OCI-LY1 (cell line): ENCODE results near the gene CD300A.
"Not testable (repeated sequence)": the region's sequence is repeated elsewhere in the genome, so short reads cannot be mapped to it uniquely, and the experiment has no call there.

Experiments
- H2AFZ ChIP-seq: fragments of 200-600 bp; sonication (generic), shearing (Covaris generic); 2 replicates; pipeline ENCODE4 v1.6.0; 2014; ENCODE audit warnings: antibody characterized with exemption, mild to moderate bottlenecking, low read length
- H3F3A ChIP-seq: fragments of 200-600 bp; sonication (generic), shearing (Covaris generic); 2 replicates; pipeline ENCODE4 v1.6.0; 2014; ENCODE audit warnings: mild to moderate bottlenecking, antibody characterized with exemption, low read length, moderate library complexity; ENCODE audit not compliant: insufficient read depth
- H3K27ac ChIP-seq: fragments of 200-600 bp; sonication (generic); 2 replicates; pipeline ENCODE4 v1.5.1; 2014; ENCODE audit warnings: low read length, mixed run types, mild to moderate bottlenecking, low read depth; ENCODE audit not compliant: poor library complexity, severe bottlenecking
- H3K27me3 ChIP-seq: fragments of 200-600 bp; sonication (generic); 2 replicates; pipeline ENCODE4 v1.6.0; 2014; ENCODE audit warnings: antibody characterized with exemption, mild to moderate bottlenecking, low read length, moderate library complexity; ENCODE audit not compliant: insufficient read depth
- H3K36me3 ChIP-seq: fragments of 200-600 bp; sonication (generic); 2 replicates; pipeline ENCODE4 v1.6.1; 2014; ENCODE audit warnings: mild to moderate bottlenecking, antibody characterized with exemption, low read length, moderate library complexity, mixed read lengths; ENCODE audit not compliant: insufficient read depth
- H3K4me1 ChIP-seq: fragments of 200-600 bp; sonication (generic); 2 replicates; pipeline ENCODE4 v1.5.1; 2014; ENCODE audit warnings: mild to moderate bottlenecking, low read length, moderate library complexity; ENCODE audit not compliant: insufficient read depth, severe bottlenecking
- H3K4me2 ChIP-seq: fragments of 200-600 bp; sonication (generic), shearing (Covaris generic); 2 replicates; pipeline ENCODE4 v1.6.1; 2014; ENCODE audit warnings: low read length
- H3K4me3 ChIP-seq: fragments of 200-600 bp; sonication (generic); 2 replicates; pipeline ENCODE4 v1.5.1; 2014; ENCODE audit warnings: low read length, low read depth, mild to moderate bottlenecking, mixed read lengths; ENCODE audit not compliant: poor library complexity, severe bottlenecking
- H3K79me2 ChIP-seq: fragments of 200-600 bp; shearing (Covaris generic); 2 replicates; pipeline ENCODE4 v1.6.1; 2016; ENCODE audit warnings: mixed run types, low read length, mixed read lengths; ENCODE audit not compliant: insufficient read depth
- H3K9ac ChIP-seq: fragments of 200-600 bp; sonication (generic), shearing (Covaris generic); 2 replicates; pipeline ENCODE4 v1.6.1; 2014; ENCODE audit warnings: mild to moderate bottlenecking, low read length, mixed read lengths
- H3K9me2 ChIP-seq: fragments of 200-600 bp; sonication (generic), shearing (Covaris generic); 2 replicates; pipeline ENCODE4 v1.6.1; 2014; ENCODE audit warnings: low read depth, mild to moderate bottlenecking, low read length, mixed read lengths
- H3K9me3 ChIP-seq: fragments of 200-600 bp; shearing (Covaris generic); 2 replicates; pipeline ENCODE4 v1.6.1; 2014; ENCODE audit warnings: low read length, mixed read lengths
- H4K20me1 ChIP-seq: fragments of 200-600 bp; sonication (generic), shearing (Covaris generic); 2 replicates; pipeline ENCODE4 v1.6.0; 2016; ENCODE audit warnings: mild to moderate bottlenecking, low read length; ENCODE audit not compliant: insufficient read depth
- CTCF ChIP-seq: fragments of 200-600 bp; sonication (generic), shearing (Covaris generic); IDR thresholded peaks from 2 replicates; pipeline ENCODE4 v1.5.1; 2017; ENCODE audit warnings: mild to moderate bottlenecking, antibody characterized with exemption, low read length, moderate library complexity, mixed read lengths
- EZH2 ChIP-seq: fragments of 200-600 bp; sonication (generic), shearing (Covaris generic); IDR thresholded peaks from 2 replicates; pipeline ENCODE4 v1.8.0; 2017; ENCODE audit warnings: borderline replicate concordance, mixed run types, mild to moderate bottlenecking, antibody characterized with exemption, low read length, moderate library complexity, mixed read lengths

CD300A gene

GRCh38 chr17:74484066-74484465 is 17.6 kb downstream of the CD300A start:
- H3K4me1 ChIP-seq: no peaks in the 10 kb centered on the region
- H2AFZ ChIP-seq: no peak overlapping the region
- H3K36me3 ChIP-seq: no peaks in the 10 kb centered on the region
- no peaks in the 10 kb centered on the region for H3K9me2 ChIP-seq
- H3K4me2 ChIP-seq: no peak overlapping the region
- no peaks in the 10 kb centered on the region for H3K79me2 ChIP-seq
- no peak overlapping the region for H3K27ac ChIP-seq
- H3K4me3 ChIP-seq: no peak overlapping the region
- no peaks in the 10 kb centered on the region for H3F3A ChIP-seq
- no peak overlapping the region for H3K9ac ChIP-seq
- no peaks in the 10 kb centered on the region for H3K9me3 ChIP-seq
- no peaks in the 10 kb centered on the region for H4K20me1 ChIP-seq
- H3K27me3 ChIP-seq: 0 out of 2 replicates have a peak, but pooled peaks cover 4% of the 10 kb centered on the region
- TF ChIP-seq CTCF: no peak
- no peak for TF ChIP-seq EZH2

- Histone ChIP-seq H3K27me3 (0 out of 2 replicates have a peak, but pooled peaks cover 4% of the 10 kb centered on the region), H3K4me3 (no peak overlapping the region), H3K79me2 (no peaks in the 10 kb centered on the region), H3K4me1 (no peaks in the 10 kb centered on the region), H3K9ac (no peak overlapping the region), H3K27ac (no peak overlapping the region), H4K20me1 (no peaks in the 10 kb centered on the region), H3K36me3 (no peaks in the 10 kb centered on the region), H3K4me2 (no peak overlapping the region), H3K9me3 (no peaks in the 10 kb centered on the region), H2AFZ (no peak overlapping the region), H3F3A (no peaks in the 10 kb centered on the region), H3K9me2 (no peaks in the 10 kb centered on the region)
- TF ChIP-seq CTCF: no peak
- TF ChIP-seq EZH2: no peak
These were observed 18.7 kb downstream of the CD300A start for GRCh38 chr17:74485022-74485743.

DNA sequence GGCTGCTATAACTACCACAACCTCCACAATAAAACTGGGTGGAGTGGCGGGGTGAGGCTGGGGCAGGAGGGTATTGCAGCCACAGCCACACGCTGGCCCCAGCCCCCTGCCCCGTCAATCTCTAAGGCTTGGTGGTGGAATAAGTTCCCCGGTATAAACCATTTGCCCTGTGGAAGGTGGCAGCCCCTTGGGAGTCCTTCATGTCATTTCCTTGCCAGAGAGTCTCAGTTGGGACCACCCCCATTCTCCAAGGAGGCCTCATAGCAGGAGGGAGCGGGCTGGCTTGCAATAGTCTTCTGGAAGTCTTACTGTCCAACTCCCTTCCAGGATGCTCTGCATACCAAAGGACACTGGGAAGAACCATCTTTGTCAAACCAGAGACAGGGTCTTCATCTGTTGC is 19.4 kb downstream of the CD300A start:
- H3F3A ChIP-seq: no peaks in the 10 kb centered on the region
- H3K9me2 ChIP-seq: no peaks in the 10 kb centered on the region
- no peak overlapping the region for H3K9ac ChIP-seq
- TF ChIP-seq CTCF: no peak
- TF ChIP-seq EZH2: no peak
- H3K9me3 ChIP-seq: no peaks in the 10 kb centered on the region
- no peak overlapping the region for H2AFZ ChIP-seq
- no peaks in the 10 kb centered on the region for H4K20me1 ChIP-seq
- H3K36me3 ChIP-seq: no peaks in the 10 kb centered on the region
- H3K4me1 ChIP-seq: no peaks in the 10 kb centered on the region
- H3K4me2 ChIP-seq: no peak overlapping the region
- H3K4me3 ChIP-seq: no peak overlapping the region
- 0 out of 2 replicates have a peak, but pooled peaks cover 4% of the 10 kb centered on the region for H3K27me3 ChIP-seq
- no peak overlapping the region for H3K27ac ChIP-seq
- no peaks in the 10 kb centered on the region for H3K79me2 ChIP-seq

DNA sequence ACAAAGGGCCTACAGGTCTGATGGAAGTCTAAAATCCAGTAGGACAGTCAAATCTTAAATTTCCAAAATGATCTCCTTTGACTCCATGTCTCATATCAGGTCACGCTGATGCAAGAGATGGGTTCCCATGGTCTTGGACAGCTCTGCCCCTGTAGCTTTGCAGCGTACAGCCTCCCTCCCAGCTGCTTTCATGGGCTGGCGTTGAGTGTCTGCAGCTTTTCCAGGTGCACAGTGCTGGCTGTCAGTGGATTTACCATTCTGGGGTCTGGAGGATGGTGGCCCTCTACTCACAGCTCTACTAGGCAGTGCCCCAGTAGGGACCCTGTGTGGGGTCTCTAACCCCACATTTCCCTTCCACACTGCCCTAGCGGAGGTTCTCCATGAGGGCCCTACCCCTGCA is 21.8 kb downstream of the CD300A start:
- H4K20me1 ChIP-seq, H3K79me2 ChIP-seq, H3K9me2 ChIP-seq, H2AFZ ChIP-seq, H3K36me3 ChIP-seq, H3K4me1 ChIP-seq, H3F3A ChIP-seq, H3K9ac ChIP-seq, H3K4me2 ChIP-seq, H3K4me3 ChIP-seq, H3K9me3 ChIP-seq, H3K27ac ChIP-seq, H3K27me3 ChIP-seq: not testable (repeated sequence)
